SW 1271 (cell line): ENCODE measurements around the gene TXNDC12.
"Not testable (repeated sequence)": the region's sequence is repeated elsewhere in the genome, so short reads cannot be mapped to it uniquely, and the experiment has no call there.

Experiments used
- DNase-seq, 2 experiments: peaks; one replicate each; lab custom pipeline; 2025; lab: John Stamatoyannopoulos, UW

Gene TXNDC12

GRCh38 chr1:52045666-52046195 lies 9.3 kb downstream of the TXNDC12 start:
- DNase-seq: not testable (repeated sequence)

- no peak for DNase-seq
Observed at GRCh38 chr1:52045236-52045635, 9.8 kb downstream of the TXNDC12 start.

DNA sequence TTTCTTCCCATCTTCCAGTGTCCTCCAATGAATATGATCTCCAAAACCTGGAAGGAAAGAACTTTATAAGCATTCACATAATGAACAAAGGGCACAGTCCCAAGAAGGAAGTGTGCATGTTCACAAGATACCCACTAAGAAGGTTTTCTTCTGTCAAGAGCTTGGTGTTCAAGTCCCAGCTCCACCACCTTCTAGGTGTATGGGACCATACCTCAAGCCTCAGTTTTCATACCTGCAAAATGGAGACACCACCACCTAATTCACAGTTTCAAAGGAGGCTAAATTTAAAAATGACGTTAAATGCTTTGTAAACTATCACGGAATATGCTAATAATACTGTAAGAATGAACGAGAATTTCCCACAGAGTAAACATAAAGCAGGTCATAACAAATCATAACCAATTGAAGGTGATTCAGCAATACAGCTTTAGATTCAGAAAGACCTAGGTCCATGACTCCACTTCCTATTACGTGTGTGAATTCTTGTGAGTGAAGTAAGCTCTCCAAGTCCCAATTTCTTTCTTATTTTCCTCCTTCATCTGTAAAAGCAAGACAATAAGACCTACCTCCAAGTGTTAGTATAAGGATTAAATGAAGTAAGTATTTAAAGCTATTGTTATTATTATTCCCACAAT lies 13.3 kb downstream of the TXNDC12 start:
- no peak for DNase-seq

DNA sequence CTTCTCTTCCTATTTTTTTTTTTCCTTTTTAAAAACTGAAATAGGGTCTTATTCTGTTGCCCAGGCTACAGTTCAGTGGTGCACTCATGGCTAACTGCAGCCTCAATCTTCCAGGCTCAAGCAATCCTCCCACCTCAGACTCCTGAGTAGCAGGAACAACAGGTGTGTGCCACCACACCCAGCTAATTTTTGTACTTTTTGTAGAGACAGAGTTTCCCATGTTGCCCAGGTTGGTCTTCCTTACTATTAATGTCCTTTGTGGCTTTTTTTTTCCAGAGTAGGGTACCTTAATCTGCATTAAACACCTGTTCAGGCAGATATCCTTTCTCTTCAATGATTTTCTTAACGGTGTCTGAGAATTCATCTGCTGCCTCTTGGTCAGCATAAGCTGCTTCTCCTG lies 17.1 kb downstream of the TXNDC12 start:
- DNase-seq: no peak

DNA sequence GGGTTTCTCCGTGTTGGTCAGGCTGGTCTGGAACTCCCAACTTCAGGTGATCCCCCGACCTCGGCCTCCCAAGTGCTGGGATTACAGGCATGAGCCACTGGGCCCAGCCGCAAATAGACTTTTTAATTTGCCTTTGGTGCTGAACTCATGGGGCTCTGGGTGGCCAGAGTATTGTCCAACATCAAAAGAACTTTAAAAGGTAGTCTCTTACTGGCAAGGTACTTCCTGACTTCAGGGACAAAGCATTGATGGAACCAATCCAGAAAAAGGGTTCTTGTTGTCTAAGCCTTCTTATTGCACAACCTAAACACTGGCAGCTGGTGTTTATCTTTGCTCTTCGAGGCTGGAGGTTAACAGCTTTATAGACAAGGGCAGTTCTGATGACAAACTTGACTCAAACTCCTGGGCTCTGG lies 17.6 kb downstream of the TXNDC12 start:
- DNase-seq: no peak

DNA sequence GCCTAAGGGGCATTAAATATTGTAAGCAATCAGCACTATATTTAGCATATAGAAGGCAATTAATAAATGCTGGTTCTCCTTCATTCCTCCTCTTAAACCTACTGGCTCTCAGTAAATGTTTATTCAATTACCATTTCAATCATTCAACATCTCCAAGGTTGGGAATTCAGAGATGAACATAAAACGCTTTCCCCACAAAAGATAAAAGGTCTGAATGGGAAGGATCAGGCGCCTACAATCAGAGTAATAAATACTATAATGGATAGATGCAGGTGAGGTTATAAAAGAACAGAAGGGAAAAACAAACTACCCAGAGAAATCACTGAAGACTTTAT lies 21.0 kb downstream of the TXNDC12 start:
- DNase-seq: no peak

DNA sequence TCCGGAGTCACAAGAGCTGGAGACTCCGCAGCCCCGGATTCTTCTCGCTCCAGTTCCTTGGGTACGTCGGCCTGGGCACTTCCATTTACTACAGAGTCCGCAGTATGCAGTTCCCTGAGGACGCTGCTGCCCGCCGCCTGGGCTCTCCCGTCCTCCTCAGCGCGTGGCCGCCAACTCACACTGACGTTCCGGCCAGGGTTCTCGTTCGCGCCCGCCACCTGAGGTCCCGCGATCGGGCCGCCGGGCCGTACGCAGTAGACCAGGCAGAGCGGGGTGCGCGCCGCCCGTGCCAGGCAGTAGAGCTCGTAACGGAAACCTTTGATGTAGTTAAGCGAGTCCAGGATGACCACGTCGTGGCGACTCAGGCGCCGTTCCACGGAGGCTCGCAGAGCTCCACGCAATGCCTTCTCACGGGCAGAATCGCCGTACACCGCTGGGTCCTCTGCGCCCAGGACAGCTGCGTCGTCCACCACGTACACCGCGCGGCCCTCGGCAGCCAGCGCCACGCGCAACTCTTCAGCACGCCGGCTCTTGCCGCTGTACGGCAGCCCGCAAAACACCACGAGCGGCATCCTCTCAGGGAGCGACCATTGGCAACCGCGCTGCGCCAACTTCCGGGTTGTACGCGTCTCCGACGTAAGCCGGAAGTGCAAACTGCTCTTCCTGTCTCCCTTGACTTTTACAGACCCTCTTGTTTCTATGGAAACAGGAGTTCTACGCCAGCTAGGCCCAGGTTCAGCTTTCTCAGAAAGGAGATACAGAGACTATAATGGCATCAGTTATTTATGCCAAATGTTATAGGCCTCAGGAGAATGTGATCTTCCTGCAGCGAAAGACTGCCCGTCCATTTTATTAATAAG lies 21.6 kb downstream of the TXNDC12 start, which contains the start of gene KTI12:
Gene KTI12 (minus strand): TSS at position 621 of the 860 bp plus-strand sequence. CDS start 49 bp downstream, at position 572.
- DNase-seq: peak; percentile 47 to 81

DNA sequence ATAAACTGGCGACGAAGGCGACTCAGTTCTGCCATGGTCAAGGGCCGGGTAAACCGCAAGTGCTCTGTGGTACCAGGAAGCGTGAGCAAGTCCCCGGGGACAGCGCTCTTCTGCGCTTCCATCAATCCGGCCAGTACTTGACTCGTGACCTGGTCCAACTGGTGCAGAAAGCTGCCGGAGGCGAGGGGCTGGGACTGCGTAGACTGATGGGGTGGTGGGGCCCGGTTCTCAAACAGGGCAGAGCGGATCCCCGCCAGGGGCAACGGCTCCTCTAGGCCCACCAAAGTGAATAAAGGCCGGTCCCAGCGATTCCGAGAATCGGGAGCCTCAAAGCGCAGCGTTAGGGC lies 22.2 kb downstream of the TXNDC12 start:
- no peak for DNase-seq

DNA sequence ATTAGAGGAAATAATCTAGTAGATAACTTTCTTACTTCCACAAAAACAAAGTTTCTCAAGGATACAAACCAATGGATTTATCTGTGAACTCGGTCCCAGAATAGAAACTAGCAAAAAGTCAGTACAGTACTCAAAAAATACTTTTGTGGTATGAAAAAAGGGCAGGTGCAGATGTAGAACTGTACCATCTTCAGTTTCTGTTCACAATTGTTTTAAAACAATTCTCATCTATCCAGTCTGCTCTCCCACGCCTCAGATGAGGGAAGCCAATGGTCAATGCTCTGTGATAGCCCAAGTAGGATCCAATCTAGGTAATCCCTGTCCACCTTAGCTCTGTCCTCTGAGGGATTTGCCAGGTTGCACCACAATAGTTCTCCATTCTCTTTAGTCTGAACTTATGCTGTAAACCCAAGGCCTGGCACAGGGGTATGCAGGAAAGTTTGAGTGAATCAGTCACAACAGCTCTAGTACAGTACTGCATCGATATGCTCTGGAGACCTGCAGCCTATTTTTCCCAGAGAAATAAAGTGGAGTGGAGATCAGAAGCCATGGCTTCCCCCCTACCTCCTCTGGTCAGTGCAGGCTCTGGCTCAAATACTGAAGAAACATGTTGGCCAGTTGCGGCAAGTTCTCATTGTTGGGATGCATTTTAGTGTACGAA lies 22.7 kb downstream of the TXNDC12 start:
- no peak for DNase-seq

DNA sequence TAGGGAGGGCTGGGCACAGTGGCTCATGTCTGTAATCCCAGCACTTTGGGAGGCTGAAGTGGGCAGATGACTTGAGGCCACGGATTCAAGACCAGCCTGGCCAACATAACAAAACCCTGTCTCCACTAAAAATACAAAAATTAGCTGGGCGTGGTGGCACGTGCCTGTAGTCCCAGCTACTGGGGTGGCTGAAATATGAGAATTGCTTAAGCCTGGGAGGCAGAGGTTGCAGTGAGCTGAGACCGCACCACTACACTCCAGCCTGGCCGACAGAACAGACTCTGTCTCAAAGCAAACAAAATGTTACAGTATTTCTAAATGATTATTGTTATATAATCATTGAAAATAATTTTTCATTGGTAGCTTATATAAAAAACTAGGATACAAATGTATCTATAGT lies 26.2 kb downstream of the TXNDC12 start:
- DNase-seq: not testable (repeated sequence)

DNA sequence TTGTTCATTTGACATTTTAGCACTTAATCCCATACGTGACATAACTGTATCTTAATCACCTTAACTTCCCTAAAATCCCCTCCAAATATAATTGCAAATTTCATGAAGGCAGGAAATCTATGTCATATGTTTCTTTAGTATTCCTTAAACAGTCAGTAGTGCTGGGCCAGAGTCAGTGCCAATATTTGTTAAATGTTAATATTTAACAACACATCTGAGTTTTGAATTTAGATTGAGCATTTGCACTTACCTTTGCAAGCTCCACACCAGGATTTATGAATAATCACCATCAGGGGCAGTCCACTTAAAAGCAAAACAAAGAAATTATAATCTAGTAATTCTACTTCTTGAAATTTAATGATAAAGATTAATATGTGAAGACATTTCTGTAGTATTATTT lies 26.7 kb downstream of the TXNDC12 start:
- DNase-seq: no peak

GRCh38 chr1:52026278-52026677 lies 28.7 kb downstream of the TXNDC12 start:
- no peak for DNase-seq

- no peak for DNase-seq
Observed at GRCh38 chr1:52022133-52022532, 32.9 kb downstream of the TXNDC12 start.

DNA sequence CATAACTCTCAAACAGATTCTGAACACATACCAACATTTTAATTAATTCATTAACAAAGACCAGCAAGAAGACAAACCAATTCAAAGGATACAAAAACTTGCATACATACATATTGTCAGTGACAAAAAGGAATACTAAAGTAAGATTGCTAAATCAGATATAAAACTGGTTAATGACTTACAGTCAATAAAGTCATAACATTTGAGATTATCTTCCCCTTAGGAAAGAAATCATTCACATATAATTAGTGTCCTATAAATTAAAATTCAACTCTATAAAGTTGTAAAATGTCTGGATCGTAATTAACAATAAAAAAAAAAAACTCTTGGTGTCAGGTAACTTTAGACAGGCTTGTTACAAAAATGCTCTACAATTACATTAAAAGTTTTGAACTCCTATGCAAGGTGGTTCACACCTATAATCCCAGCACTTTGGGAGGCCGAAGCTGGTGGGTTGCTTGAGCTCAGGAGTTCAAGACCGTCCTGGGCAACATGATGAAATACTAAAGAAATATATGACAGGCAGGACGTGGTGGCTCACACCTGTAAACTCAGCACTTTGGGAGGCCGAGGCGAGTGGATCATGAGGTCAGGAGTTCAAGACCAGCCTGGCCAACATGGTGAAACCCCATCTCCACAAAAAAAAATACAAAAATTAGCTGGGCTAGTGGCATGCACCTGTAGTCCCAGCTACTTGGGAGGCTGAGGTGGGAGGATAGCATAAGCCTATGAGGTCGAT lies 46.8 kb downstream of the TXNDC12 start:
- no peak for DNase-seq

DNA sequence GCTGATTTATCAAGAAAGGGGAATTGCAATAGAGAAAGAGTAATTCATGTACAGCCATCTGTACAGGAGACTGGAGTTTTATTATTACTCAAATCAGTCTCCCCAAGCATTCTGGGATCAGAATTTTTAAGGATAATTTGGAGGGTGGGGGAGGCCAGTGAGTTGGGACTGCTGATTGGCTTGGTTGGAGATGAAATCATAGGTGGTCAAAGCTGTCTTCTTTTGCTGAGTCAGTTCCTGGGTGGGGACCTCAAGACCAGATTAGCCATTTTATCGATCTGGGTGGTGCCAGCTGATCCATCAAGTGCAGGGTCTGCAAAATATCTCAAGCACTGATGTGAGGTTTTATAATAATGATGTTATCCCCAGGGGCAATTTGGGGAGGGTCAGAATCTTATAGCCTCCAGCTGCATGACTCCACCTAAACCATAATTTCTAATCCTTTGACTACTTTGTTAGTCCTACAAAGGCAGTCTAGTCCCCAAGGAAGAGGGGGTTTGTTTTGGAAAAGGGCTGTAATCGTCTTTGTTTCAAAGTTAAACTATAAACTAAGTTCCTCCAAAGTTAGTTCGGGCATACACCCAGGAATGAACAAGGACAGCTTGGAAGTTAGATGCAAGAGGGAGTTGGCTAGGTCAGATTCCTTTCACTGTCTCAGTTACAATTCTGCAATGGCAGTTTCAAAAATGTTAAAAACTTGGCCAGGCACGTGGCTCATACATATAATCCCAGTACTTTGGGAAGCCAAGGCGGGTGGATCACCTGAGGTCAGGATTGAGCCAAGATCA lies 47.6 kb downstream of the TXNDC12 start:
- no peak for DNase-seq

DNA sequence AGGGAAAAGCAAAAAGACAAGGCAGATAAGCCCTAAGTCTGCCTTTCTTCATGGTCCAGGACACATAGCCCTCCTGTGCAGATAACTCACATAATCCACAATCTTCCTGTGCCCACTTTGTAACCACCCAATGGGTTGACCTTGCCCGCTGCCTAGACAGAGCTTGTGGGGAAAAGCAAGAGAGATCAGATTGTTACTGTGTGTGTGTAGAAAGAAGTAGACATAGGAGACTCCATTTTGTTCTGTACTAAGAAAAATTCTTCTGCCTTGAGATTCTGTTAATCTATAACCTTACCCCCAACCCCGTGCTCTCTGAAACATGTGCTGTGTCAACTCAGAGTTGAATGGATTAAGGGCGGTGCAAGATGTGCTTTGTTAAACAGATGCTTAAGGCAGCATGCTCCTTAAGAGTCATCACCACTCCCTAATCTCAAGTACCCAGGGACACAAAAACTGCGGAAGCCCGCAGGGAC lies 48.9 kb downstream of the TXNDC12 start:
- DNase-seq: not testable (repeated sequence)

DNA sequence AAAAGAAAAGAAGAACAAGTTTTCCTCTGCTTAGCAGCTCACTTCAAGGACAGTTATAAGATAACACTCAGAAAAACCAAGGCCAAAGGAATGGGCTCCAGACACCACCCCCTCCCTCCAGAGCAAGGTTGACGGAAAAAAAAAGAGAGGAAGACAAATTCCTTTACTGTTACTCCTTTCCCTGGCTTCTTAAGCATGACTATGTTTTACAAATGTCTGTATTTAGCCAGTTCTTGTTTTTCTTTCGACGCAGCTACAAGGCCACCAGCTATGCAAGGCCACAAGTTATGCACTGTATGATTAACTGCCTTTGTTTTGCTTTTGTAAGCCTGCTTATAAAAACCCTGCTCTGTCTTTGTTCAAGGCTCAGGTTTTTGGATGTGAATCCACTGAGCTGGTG lies 49.4 kb downstream of the TXNDC12 start:
- DNase-seq: not testable (repeated sequence)

GRCh38 chr1:52003877-52004276 lies 51.1 kb downstream of the TXNDC12 start:
- no peak for DNase-seq

DNA sequence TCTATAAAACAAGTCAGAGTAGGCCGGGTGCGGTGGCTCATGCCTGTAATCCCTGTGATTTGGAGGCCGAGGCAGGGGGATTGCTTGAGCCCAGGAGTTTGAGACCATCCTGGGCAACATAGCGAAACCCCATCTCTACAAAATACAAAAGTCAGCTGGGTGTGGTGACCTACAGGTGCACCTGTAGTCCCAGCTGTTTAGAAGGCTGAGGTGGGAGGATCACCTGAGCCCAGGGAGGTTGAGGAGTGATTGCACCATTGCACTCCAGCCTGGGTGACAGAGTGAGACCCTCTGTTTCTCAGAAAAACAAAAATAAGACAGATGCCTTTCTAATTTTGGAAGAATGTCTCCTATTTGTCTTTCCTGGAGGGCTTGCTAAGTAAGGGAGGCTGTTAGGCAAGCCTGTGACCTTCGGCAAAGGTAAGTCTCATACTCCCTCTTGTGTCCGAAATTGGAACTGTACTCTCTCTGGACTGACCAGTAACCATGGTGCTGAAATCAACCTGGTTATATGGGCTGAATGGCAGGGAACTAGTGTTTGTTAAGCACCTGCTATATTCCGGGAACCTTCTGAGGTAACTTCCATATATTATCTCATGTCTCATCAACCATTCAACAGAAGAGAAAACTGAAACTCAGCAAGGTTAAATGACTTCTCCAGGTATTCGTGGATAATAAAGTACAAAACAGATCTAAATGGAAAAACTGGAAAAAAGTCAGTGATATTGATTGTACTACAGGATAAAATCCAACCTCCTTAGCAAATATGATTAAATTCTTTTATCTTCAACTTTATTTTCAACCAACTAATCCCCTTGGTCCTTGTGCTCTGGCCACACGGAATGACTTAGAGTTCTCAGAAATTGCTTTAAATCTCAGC lies 52.7 kb downstream of the TXNDC12 start:
- DNase-seq: peak in 1 of 2 experiments; percentile 73

DNA sequence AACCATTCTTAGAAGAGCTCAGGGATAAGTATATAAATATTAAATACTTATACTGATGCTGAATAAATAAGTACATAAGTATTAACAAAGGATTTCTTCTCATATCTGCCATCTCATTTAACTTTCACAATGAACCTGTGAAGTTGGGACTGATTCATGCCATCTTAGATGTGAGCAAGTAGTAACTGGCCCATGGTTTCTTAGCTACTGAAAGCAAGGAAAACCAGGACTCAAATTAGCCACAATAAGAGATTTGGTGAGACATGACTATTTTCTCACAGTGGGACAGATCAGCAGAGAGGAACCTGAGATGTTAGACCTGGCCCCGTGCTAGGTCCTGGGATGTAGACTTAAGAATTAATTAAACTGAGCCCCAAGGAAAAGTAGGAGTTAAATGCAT lies 56.3 kb downstream of the TXNDC12 start:
- no peak for DNase-seq
